Type B pancreatic cell (in vitro differentiated cells): Measurements from ENCODE around the gene FBLN2. TPM values are rescaled to one million over a fixed set of nuclear protein-coding genes. Genes with fewer than 3 reads are reported as not detected.
A peak's percentile ranks its signal among the peaks of the same experiment; 100 is the strongest.

Source experiments
- DNase-seq: peaks from one replicate; pipeline ENCODE4 v3.0.0; 2021; ENCODE audit warnings: mixed read lengths; ENCODE audit not compliant: unreplicated experiment; ENCODE audit errors: extremely low spot score
- H3K27ac Mint-ChIP-seq: 2 replicates; pipeline ENCODE4 v1.8.0; 2021; ENCODE audit warnings: mild to moderate bottlenecking, mixed read lengths
- H3K27me3 Mint-ChIP-seq: 2 replicates; pipeline ENCODE4 v1.8.0; 2021; ENCODE audit warnings: mixed read lengths
- H3K36me3 Mint-ChIP-seq: 2 replicates; pipeline ENCODE4 v1.8.0; 2021; ENCODE audit warnings: mixed read lengths
- H3K4me1 Mint-ChIP-seq: one replicate; pipeline ENCODE4 v1.8.0; 2021; ENCODE audit warnings: mixed read lengths; ENCODE audit not compliant: unreplicated experiment
- H3K4me3 Mint-ChIP-seq: 2 replicates; pipeline ENCODE4 v1.8.0; 2021; ENCODE audit warnings: mild to moderate bottlenecking, mixed read lengths
- H3K9me3 Mint-ChIP-seq: 2 replicates; pipeline ENCODE4 v1.8.0; 2021; ENCODE audit warnings: mixed read lengths
- total RNA-seq: library from RNA; stranded (reverse); gene quantifications from 2 replicates; pipeline ENCODE4 v1.2.1, GENCODE V29; 2021; ENCODE audit warnings: low replicate concordance
- TF ChIP-seq, protein P1 (sequence below): fragments of 200-600 bp; sonication (generic); conservative IDR thresholded peaks from 2 replicates; pipeline ENCODE4 v1.5.0; 2021; ENCODE audit warnings: antibody characterized with exemption, mild to moderate bottlenecking

The FBLN2 gene
- total RNA-seq, 1 donor from 2014 or later, result 67.6 TPM

DNA sequence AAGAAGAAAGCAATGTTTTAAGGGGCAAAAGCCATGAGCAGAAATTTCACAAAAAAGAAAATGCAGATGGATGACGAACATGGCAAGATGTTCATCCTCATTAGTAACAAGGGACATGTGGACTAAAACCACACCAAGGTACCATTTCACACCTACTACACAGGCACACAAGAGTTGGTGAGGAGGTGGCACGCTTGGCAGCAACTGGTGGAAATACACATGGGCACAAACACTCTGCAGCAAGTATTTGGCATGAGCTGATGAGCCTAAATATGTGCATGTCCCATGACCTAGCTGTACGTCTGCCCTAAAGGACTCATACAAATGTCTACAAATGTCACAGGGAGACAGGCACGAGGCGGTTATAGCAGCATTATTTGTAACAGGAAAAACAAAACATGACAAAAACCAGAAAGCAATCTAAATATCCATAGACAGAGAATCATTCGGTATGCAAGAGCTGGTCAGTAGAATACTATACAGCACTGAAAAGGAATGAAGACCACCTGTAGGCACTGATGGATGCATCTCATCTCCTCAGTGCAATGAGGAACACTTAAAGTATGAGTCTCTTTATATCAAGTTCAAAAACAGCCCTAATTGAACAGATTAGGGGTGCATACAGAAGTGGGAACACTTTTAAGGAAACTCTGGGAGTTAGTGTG is 11.5 kb upstream of the FBLN2 start:
- no peak for DNase-seq
- Mint-ChIP-seq H3K9me3 (no peaks in the 10 kb centered on the region), H3K27me3 (no peaks in the 10 kb centered on the region), H3K4me3 (no peak overlapping the region), H3K36me3 (no peaks in the 10 kb centered on the region), H3K4me1 (peaks cover 22% of the 10 kb centered on the region), H3K27ac (peak overlapping the region; percentile 89)
- TF ChIP-seq, protein P1, sequence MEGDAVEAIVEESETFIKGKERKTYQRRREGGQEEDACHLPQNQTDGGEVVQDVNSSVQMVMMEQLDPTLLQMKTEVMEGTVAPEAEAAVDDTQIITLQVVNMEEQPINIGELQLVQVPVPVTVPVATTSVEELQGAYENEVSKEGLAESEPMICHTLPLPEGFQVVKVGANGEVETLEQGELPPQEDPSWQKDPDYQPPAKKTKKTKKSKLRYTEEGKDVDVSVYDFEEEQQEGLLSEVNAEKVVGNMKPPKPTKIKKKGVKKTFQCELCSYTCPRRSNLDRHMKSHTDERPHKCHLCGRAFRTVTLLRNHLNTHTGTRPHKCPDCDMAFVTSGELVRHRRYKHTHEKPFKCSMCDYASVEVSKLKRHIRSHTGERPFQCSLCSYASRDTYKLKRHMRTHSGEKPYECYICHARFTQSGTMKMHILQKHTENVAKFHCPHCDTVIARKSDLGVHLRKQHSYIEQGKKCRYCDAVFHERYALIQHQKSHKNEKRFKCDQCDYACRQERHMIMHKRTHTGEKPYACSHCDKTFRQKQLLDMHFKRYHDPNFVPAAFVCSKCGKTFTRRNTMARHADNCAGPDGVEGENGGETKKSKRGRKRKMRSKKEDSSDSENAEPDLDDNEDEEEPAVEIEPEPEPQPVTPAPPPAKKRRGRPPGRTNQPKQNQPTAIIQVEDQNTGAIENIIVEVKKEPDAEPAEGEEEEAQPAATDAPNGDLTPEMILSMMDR, result no peak

DNA sequence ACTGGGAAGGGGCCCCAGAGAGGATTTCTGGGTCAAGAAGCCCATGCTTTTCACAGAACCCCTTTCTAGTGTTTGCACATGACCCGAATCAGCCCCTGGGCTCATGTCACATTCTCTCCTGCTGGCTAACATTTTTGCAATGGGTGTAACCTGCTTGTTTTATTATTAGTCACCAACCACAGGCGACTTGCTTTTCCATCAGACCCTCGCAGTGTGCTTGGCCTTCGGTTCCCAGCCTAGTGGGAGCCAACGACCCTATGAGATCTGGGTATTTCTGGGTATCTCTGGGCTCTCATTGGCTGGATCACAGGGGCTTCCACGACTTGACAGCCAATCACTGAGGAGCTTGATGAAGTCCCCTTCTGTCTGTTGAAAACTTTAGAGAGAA is 11.0 kb upstream of the FBLN2 start:
- peak overlapping the region; percentile 89 for H3K27ac Mint-ChIP-seq
- H3K9me3 Mint-ChIP-seq, result no peaks in the 10 kb centered on the region
- TF ChIP-seq, protein P1, result no peak
- no peaks in the 10 kb centered on the region for H3K27me3 Mint-ChIP-seq
- no peaks in the 10 kb centered on the region for H3K36me3 Mint-ChIP-seq
- no peak for DNase-seq
- H3K4me1 Mint-ChIP-seq, result peaks cover 22% of the 10 kb centered on the region
- H3K4me3 Mint-ChIP-seq, result peak overlapping the region; percentile 34

DNA sequence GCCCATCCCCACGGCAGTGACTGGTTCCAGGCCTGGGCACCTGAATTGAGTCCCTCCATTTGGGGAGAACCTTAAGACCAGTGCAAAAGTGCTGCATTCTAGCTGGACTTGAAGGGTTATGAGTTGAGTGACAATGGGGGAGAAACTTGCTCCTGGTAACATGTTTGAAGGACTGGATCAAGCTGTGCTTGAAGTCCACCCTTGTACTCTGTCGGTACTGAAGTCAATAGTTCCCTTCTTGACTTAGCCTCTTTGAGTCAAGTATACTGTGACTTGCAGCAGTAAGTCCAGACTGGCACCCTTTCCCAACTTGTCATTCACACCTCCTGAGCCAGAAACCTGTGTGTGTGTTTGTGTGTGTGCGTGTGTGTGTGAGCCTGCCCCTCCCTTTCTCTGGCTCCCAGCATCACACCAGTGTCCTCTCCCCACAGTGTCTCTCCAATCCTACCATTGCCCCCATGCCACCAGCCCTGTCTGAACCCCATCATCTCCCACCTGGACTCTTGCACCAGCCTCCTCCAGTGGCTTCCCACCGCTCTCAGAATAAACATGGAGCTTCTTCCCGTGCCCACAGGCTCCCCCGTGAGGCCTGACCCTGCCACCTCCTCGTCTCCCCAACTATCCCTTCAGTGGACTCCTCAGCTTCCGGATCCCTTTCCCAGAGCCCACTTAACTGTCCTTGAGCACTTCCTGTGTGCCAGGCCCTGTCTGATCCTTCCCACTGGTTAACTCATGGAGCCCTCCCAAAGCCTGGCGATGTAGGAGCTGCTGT is 10.2 kb upstream of the FBLN2 start:
- Mint-ChIP-seq H3K36me3 (no peaks in the 10 kb centered on the region), H3K9me3 (no peaks in the 10 kb centered on the region), H3K4me3 (no peak overlapping the region), H3K27ac (peak overlapping the region; percentile 89), H3K27me3 (no peaks in the 10 kb centered on the region), H3K4me1 (peaks cover 15% of the 10 kb centered on the region)
- TF ChIP-seq, protein P1, result no peak
- DNase-seq, result no peak

DNA sequence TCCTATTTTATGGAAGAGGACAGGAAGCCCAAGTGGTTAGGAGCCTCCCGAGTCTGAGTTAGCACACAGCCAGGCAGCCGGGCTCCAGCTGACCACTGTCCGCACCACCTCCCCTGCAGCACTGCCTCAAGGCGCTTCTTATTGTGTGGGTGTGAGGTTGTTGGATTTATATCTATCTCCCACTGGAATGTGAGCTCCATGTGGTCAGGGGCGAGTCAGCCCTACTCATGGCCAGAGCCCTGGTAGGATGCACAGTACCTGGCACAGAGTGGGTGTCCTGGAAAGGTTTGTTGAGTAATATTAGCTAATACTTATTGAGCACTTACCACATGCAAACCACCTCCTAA is 9.7 kb upstream of the FBLN2 start:
- TF ChIP-seq, protein P1, result no peak
- no peaks in the 10 kb centered on the region for H3K9me3 Mint-ChIP-seq
- H3K27me3 Mint-ChIP-seq, result no peaks in the 10 kb centered on the region
- H3K4me3 Mint-ChIP-seq, result no peak overlapping the region
- H3K27ac Mint-ChIP-seq, result peak overlapping the region; percentile 26
- peaks cover 12% of the 10 kb centered on the region for H3K4me1 Mint-ChIP-seq
- DNase-seq, result no peak
- no peaks in the 10 kb centered on the region for H3K36me3 Mint-ChIP-seq

DNA sequence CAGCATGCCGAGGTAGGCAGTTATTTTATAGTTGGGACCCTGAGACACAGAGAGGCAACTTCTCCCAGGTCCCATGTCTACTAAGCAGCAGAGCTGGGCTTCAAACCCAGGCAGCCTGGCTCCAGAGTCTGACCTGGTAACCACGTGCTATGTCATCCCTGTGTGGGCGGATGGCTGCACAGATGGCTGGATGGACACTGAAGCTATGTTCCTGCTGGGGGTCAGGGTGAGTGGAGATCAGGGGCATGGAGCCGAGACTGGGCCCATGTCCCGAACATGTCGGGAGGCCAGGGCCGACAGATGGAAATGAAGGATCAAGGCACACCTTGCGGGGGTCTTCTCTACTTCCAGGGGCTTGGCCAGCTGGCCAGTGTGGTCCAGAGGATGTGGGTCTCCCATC is 9.3 kb upstream of the FBLN2 start:
- Mint-ChIP-seq H3K36me3 (no peaks in the 10 kb centered on the region), H3K4me1 (peaks cover 12% of the 10 kb centered on the region), H3K9me3 (no peaks in the 10 kb centered on the region), H3K4me3 (no peak overlapping the region), H3K27me3 (no peaks in the 10 kb centered on the region), H3K27ac (no peak overlapping the region)
- TF ChIP-seq, protein P1, result no peak
- no peak for DNase-seq
